K562 (cell line): ENCODE results near the gene CS. TPM values are rescaled to one million over a fixed set of nuclear protein-coding genes. Genes with fewer than 3 reads are reported as not detected.

Experiments
- ARID2 ChIP-seq: fragments of 450-650 bp; IDR thresholded peaks from 2 replicates; pipeline ENCODE4 v1.6.1; 2017; ENCODE audit warnings: antibody characterized with exemption, mild to moderate bottlenecking
- CBX3 ChIP-seq, 2 experiments: IDR thresholded peaks; 1 replicate in 1 of 2; 2 replicates in 1 of 2; pipeline ENCODE4 v1.6.1; 2012; ENCODE audit warnings: inconsistent platforms in 2 of 2, low read length in 2 of 2, borderline replicate concordance in 1 of 2, control low read depth in 1 of 2
- CHD4 ChIP-seq: fragments of 200-600 bp; sonication (generic); IDR thresholded peaks from 3 replicates; pipeline ENCODE4 v1.6.1; 2012; ENCODE audit warnings: low read depth, mild to moderate bottlenecking, mixed read lengths, low read length, inconsistent platforms; ENCODE audit not compliant: insufficient read depth, insufficient replicate concordance, poor library complexity, severe bottlenecking
- DMBX1 ChIP-seq: fragments of 250-450 bp; sonication (Bioruptor Pico); IDR thresholded peaks from 2 replicates; pipeline ENCODE4 v1.8.0; 2022; ENCODE audit warnings: inconsistent platforms, mild to moderate bottlenecking, moderate library complexity, borderline replicate concordance
- ETV5 ChIP-seq: sonication (generic); formaldehyde crosslinking; IDR thresholded peaks from 2 replicates; pipeline ENCODE4 v1.4.0; 2020; ENCODE audit warnings: low read depth, mild to moderate bottlenecking, missing genetic modification reagents
- FOXK2 ChIP-seq, 2 experiments: fragments of 450-650 bp; IDR thresholded peaks in 1 of 2; conservative IDR thresholded peaks in 1 of 2; 2 replicates each; pipeline ENCODE4 v1.6.1; 2016; ENCODE audit warnings: low read depth in 2 of 2, mild to moderate bottlenecking in 1 of 2
- NFE2L1 ChIP-seq: fragments of 450-650 bp; IDR thresholded peaks from 2 replicates; pipeline ENCODE4 v1.6.1; 2016; ENCODE audit warnings: missing genetic modification characterization, low read depth, mild to moderate bottlenecking, missing compliant biosample characterization, moderate library complexity, borderline replicate concordance
- NR3C1 ChIP-seq: sonication (generic); formaldehyde crosslinking; IDR thresholded peaks from 2 replicates; pipeline ENCODE4 v1.8.1; 2022; ENCODE audit warnings: missing genetic modification reagents
- POLR2H ChIP-seq: IDR thresholded peaks from 2 replicates; pipeline ENCODE4 v1.6.1; 2016; ENCODE audit warnings: missing genetic modification characterization, low read depth, mild to moderate bottlenecking, control low read depth, missing compliant biosample characterization, moderate library complexity
- RFX1 ChIP-seq: fragments of 450-650 bp; IDR thresholded peaks from 2 replicates; pipeline ENCODE4 v1.6.1; 2016; ENCODE audit warnings: mild to moderate bottlenecking, moderate library complexity
- SMAD3 ChIP-seq: fragments of 450-650 bp; formaldehyde crosslinking; conservative IDR thresholded peaks from 2 replicates; pipeline ENCODE4 v1.4.0; 2020; ENCODE audit warnings: mild to moderate bottlenecking
- SMARCA4 ChIP-seq: fragments of 450-650 bp; IDR thresholded peaks from 2 replicates; pipeline ENCODE4 v1.6.1; 2016
- SPI1 ChIP-seq: IDR thresholded peaks from 2 replicates; pipeline ENCODE4 v1.6.1; 2011; ENCODE audit warnings: low read depth, low read length, control low read depth, borderline replicate concordance
- TAF15 ChIP-seq: fragments of 200-400 bp; formaldehyde crosslinking; IDR thresholded peaks from 2 replicates; pipeline ENCODE4 v1.6.1; 2017; ENCODE audit warnings: mild to moderate bottlenecking, low read depth, low read length, moderate library complexity
- ZNF57 ChIP-seq: fragments of 450-650 bp; formaldehyde crosslinking; IDR thresholded peaks from 2 replicates; pipeline ENCODE4 v1.4.0; 2020; ENCODE audit warnings: mild to moderate bottlenecking, moderate library complexity
- polyA plus RNA-seq, 8 experiments: library from polyadenylated mRNA; depleted of rRNA in 4 of 8; stranded (reverse) in 5 of 8; unstranded in 3 of 8; fragments of >200 nt; fragmentation: Nextera tagmentation in 2 of 8; fragmentation: Illumina TruSeq in 1 of 8; extraction: Ambion mirVana in 2 of 8; extraction: Trizol in 1 of 8; gene quantifications; 2 replicates each; pipeline versions ENCODE4 v1.2.1 to v1.2.3, GENCODE V29; 2011 to 2014; ENCODE audit warnings: inconsistent platforms in 1 of 8, missing spikeins in 1 of 8
- total RNA-seq, 7 experiments: library from RNA; depleted of rRNA in 6 of 7; stranded (reverse); fragments of >200 nt in 6 of 7; fragmentation: Illumina TruSeq in 2 of 7; extraction: Trizol in 2 of 7; gene quantifications; 2 replicates each; pipeline versions ENCODE4 v1.2.1 to v1.2.3, GENCODE V29; 2011 to 2021; ENCODE audit warnings: low replicate concordance in 1 of 7
- TF ChIP-seq, protein P1 (sequence below): fragments of 250-450 bp; sonication (Bioruptor Pico); IDR thresholded peaks from 2 replicates; pipeline ENCODE4 v1.9.0; 2021; ENCODE audit warnings: mild to moderate bottlenecking
- TF ChIP-seq, protein P2 (sequence below): sonication (generic); formaldehyde crosslinking; IDR thresholded peaks from 2 replicates; pipeline ENCODE4 v1.8.1; 2023; ENCODE audit warnings: mild to moderate bottlenecking, missing genetic modification reagents
- TF ChIP-seq, protein P3 (sequence below): fragments of 450-650 bp; formaldehyde crosslinking; conservative IDR thresholded peaks from 2 replicates; pipeline ENCODE4 v1.4.0; 2022; ENCODE audit warnings: mild to moderate bottlenecking, missing genetic modification characterization
- TF ChIP-seq, protein P4 (sequence below): IDR thresholded peaks from 3 replicates; pipeline ENCODE4 v1.6.1; 2011; ENCODE audit warnings: borderline replicate concordance, mild to moderate bottlenecking, moderate library complexity; ENCODE audit not compliant: insufficient read length; ENCODE audit errors: extremely low read depth

Gene CS
- total and polyA plus RNA-seq, 9 of the 15 experiments (the other 6 are each of a cell fraction or from before 2014, with no cell fraction given), result 99.9 to 390 (median 149) TPM

DNA sequence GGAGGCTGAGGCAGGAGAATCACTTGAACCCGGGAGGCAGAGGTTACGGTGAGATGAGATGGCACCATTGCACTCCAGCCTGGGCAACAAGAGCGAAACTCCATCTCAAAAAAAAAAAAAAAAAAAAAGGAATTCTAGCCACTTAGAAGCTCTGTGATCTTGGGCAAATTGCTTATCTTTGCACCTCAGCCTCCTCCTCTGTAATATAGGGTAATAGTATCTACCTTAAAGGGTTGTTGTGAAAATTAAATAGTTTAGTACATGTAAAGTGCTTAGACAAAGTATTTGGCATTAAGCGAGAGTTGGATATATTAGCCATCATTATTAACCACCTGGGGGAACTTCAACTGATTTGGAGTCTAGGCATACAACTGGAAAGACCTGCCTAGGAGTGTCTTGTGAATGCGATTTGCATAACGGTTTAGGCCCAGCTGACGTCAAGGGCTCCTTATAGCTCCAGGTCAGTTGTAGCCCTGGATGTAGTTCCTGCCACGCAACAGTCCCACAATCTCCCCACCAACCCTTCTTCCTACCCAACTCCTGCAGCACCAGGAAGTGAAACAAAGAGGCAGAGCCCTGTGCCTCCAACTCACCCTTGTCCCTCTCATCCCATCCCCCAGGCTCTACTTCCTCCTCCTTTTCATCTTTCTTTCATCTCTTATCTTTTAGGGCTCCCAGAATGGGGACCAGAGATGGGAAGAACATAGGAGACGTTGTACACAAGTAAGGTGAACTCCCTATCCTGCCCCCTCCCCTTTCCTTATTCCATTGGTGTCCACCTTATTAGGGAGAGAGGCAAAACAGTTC lies 36.4 kb upstream of the CS start (continued):
- TF ChIP-seq TAF15, result no peak
- peak; percentile 95 for TF ChIP-seq POLR2H (tag)
- TF ChIP-seq, protein P1, sequence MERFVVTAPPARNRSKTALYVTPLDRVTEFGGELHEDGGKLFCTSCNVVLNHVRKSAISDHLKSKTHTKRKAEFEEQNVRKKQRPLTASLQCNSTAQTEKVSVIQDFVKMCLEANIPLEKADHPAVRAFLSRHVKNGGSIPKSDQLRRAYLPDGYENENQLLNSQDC (CRISPR knock-in tag), result no peak
- TF ChIP-seq ZNF57, result no peak
- TF ChIP-seq, protein P2, sequence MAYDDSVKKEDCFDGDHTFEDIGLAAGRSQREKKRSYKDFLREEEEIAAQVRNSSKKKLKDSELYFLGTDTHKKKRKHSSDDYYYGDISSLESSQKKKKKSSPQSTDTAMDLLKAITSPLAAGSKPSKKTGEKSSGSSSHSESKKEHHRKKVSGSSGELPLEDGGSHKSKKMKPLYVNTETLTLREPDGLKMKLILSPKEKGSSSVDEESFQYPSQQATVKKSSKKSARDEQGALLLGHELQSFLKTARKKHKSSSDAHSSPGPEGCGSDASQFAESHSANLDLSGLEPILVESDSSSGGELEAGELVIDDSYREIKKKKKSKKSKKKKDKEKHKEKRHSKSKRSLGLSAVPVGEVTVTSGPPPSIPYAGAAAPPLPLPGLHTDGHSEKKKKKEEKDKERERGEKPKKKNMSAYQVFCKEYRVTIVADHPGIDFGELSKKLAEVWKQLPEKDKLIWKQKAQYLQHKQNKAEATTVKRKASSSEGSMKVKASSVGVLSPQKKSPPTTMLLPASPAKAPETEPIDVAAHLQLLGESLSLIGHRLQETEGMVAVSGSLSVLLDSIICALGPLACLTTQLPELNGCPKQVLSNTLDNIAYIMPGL (CRISPR knock-in tag), result no peak
- peak; percentile 82 to 90 for TF ChIP-seq FOXK2 (conservative IDR thresholded peaks at IDR 0.05 in 1 of 2, IDR thresholded peaks at IDR 0.05 in 1 of 2; ENCODE audit: low read depth in 2 of 2)
- no peak for TF ChIP-seq DMBX1
- no peak for TF ChIP-seq NR3C1 (CRISPR knock-in tag)
- peak; percentile 56; the same call in 1 of the 2 replicates for TF ChIP-seq ETV5 (CRISPR knock-in tag)
- no peak for TF ChIP-seq ARID2
- peak; percentile 47; the same call in 1 of the 2 replicates for TF ChIP-seq SPI1
- no peak for TF ChIP-seq SMARCA4
- TF ChIP-seq, protein P3, sequence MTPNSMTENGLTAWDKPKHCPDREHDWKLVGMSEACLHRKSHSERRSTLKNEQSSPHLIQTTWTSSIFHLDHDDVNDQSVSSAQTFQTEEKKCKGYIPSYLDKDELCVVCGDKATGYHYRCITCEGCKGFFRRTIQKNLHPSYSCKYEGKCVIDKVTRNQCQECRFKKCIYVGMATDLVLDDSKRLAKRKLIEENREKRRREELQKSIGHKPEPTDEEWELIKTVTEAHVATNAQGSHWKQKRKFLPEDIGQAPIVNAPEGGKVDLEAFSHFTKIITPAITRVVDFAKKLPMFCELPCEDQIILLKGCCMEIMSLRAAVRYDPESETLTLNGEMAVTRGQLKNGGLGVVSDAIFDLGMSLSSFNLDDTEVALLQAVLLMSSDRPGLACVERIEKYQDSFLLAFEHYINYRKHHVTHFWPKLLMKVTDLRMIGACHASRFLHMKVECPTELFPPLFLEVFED, result peak; percentile 76; the same call in 1 of the 2 replicates
- TF ChIP-seq CBX3 (IDR thresholded peaks at IDR 0.05; ENCODE audit: borderline replicate concordance in 1 of 2, low read length in 2 of 2), result no peak
- no peak for TF ChIP-seq NFE2L1 (tag)
- TF ChIP-seq CHD4, result no peak
- TF ChIP-seq RFX1, result 0 out of 2 replicates have a peak, but pooled peaks have one; percentile 16
- TF ChIP-seq, protein P4, sequence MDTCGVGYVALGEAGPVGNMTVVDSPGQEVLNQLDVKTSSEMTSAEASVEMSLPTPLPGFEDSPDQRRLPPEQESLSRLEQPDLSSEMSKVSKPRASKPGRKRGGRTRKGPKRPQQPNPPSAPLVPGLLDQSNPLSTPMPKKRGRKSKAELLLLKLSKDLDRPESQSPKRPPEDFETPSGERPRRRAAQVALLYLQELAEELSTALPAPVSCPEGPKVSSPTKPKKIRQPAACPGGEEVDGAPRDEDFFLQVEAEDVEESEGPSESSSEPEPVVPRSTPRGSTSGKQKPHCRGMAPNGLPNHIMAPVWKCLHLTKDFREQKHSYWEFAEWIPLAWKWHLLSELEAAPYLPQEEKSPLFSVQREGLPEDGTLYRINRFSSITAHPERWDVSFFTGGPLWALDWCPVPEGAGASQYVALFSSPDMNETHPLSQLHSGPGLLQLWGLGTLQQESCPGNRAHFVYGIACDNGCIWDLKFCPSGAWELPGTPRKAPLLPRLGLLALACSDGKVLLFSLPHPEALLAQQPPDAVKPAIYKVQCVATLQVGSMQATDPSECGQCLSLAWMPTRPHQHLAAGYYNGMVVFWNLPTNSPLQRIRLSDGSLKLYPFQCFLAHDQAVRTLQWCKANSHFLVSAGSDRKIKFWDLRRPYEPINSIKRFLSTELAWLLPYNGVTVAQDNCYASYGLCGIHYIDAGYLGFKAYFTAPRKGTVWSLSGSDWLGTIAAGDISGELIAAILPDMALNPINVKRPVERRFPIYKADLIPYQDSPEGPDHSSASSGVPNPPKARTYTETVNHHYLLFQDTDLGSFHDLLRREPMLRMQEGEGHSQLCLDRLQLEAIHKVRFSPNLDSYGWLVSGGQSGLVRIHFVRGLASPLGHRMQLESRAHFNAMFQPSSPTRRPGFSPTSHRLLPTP, result no peak
- no peak for TF ChIP-seq SMAD3 (CRISPR knock-in tag)
